HG02571 (cell line): ENCODE data around the gene WDR74.
A peak's percentile ranks its signal among the peaks of the same experiment; 100 is the strongest.

ENCODE experiments used
- ATAC-seq: cut with Tn5 transposase; IDR thresholded peaks from one replicate; pipeline ENCODE4 v1.9.1; 2021; ENCODE audit warnings: mild to moderate bottlenecking, moderate library complexity; ENCODE audit not compliant: unreplicated experiment

Gene WDR74

DNA sequence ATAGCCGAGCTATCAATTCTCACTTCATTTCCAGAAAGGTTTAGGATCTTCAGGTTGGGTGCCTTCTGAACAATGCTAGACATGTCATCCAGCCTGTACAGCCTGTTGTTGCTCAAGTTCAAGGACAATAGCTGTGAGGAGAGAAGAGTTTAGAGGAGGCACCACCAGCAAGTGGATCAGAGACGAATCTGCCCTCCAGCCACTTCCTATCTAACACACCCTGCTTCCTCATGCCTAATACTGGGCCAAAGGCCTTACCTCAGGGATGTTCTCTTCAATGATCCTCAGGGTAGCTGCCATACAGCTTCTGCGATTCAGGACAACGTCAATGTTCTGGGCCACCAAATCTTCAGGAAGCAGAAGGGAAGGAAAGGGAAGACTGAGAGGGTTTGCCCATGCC, 38.3 kb downstream of the WDR74 start:
- ATAC-seq: no peak

DNA sequence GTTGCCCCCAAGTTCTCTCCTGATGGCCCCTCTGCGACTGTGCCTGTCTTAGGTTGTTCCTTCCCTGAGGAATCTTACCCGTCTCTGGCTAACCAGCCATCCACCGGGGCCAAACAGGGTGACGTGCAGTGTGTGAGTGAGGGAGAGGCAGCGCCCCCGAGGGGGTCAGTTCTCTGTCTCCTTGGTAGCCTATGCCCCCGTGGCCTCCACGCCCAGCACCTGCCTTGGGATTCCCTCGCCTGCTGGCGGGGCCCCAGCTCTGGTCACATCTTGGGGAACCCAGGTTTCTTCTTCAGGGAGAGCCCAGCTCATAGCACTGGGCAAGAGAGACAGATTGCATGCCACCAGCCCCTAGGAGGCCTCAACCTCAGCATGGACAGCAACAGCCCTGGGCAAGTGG, 39.9 kb downstream of the WDR74 start:
- ATAC-seq: no peak

- ATAC-seq: no peak
These were observed 43.1 kb downstream of the WDR74 start for GRCh38 chr11:62796281-62796680.

DNA sequence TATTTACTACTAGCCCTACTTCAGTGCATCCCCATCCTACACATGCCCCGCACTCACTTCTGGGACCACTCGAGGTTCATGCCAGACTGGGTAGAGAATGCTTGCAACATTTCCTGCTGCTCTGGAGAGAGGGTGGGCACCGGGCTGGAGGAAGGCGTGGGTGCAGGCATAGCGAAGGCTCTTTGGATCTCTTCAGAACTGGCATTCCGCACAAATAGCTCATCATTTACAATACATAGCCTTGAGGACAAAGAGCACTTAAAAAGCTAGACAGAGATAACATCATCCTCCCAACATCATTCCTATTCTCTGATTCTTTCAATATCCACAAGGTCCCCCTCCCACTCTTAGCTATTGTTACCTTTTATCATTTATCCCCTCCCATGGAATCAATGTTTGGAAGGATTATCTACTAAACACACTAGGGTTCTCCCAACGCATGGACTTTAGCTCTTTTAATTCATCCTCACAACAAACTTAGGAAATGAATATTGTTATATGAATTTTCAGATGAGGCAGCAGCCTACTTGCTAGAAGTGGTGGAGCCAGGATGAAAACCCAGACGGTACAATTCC, 45.1 kb downstream of the WDR74 start:
- ATAC-seq: no peak

DNA sequence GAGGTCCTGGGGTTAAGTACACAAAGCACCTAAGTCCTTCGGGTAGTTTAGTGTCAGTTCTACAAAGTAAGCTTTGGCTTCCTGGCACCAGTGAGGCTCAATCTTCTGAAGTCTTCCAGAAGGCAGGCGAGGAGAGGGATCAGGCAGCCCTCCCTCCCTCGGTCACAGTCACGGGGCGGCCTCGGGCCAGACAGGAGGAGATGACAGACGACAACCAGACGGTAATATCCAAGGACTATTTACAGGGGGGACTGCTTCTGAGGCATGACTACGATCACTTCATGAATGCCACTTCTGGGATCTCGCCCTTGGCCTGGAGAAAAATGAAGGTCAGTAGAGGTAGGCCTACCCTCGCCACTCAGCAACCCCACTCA, 47.2 kb downstream of the WDR74 start:
- ATAC-seq: no peak

GRCh38 chr11:62791501-62792201, 47.7 kb downstream of the WDR74 start, which contains the start of gene TMEM223:
TSS of gene TMEM223 (minus strand) at chr11:62792006. CDS start at chr11:62791994, 12 bp downstream.
- ATAC-seq: peak; percentile 68

GRCh38 chr11:62789576-62789975, 49.8 kb downstream of the WDR74 start:
- no peak for ATAC-seq

DNA sequence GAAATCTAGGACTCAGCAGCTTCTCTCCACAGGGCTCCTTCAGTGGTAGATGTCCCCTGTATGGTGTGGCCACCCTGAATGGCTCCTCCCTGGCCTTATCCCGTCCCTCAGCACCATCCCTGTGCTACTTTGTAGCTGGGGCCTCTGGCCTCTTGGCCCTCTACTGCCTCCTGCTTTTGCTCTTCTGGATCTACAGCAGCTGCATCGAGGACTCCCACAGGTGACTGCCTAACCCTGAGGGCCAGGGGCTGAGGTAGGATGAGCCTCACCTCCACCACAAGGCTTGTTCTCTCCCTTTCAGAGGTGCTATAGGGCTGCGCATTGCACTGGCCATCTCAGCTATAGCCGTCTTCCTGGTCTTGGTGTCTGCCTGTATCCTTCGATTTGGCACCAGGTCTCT, 50.4 kb downstream of the WDR74 start:
- no peak for ATAC-seq

DNA sequence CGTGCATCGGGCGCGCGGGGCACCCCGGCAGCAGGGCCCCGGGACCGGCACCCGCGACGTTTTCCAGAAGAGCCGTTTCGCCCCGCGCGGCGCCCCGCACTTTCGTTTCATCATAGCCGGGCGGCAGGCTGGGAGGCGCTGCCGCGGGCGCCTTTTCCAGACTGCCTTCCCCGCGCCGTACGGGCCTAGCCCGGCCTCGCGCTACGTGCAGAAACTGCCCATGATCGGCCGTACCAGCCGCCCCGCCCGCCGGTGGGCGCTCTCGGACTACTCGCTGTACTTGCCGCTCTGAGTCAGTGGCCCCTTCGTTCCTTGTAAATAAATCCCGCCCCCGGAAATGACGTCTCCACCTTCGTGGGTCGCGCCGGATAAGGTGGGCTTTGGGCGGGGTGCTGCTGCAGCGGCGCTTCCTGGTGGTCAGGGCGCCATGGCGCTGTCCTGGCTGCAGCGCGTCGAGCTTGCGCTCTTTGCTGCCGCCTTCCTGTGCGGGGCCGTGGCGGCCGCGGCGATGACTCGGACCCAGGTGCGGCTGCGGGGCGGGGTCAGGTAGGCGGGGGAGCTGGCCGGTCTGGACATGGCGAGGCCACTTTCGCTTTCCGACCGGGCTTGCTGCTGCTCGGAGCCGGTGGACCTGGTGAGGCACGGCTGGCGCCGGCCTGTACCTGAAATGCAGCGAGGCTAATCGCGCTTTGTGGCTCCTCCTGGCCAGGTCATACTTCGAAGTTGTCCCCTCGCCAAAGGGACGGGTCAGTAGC, 52.2 kb downstream of the WDR74 start, which contains the start of gene TMEM179B:
TSS of gene TMEM179B (plus strand) at position 398 of the 755 bp plus-strand sequence. CDS start at position 428, 30 bp downstream.
- peak; percentile 62 for ATAC-seq

GRCh38 chr11:62786318-62787004, 52.9 kb downstream of the WDR74 start:
- ATAC-seq: peak; percentile 61
